ENCODE data around the gene PRRT1B. TPM values are rescaled to one million over a fixed set of nuclear protein-coding genes. Genes with fewer than 3 reads are reported as not detected.

Gene PRRT1B
- total and polyA plus RNA-seq, 2 of the 4 experiments (the other 2 are of a cell fraction), result not detected

- no peak for TF ChIP-seq USF2 (IDR thresholded peaks at IDR 0.05; ENCODE audit: low read depth, low read length)
Measured at GRCh38 chr9:131593936-131594665, 48.8 kb downstream of the PRRT1B start (continued).

- Histone ChIP-seq H3K56ac (ENCODE audit: extremely low read depth, insufficient read depth, low read length) (no peak overlapping the region), H3K27ac (ENCODE audit: insufficient read depth, low read length) (no peak overlapping the region), H2AFZ (replicated peaks; ENCODE audit: low read length, poor library complexity) (no peak overlapping the region), H2BK120ac (ENCODE audit: low read depth, low read length) (no peak overlapping the region), H2AK9ac (replicated peaks; ENCODE audit: low read depth, low read length, poor library complexity) (peak overlapping the region; percentile 10), H2BK5ac (ENCODE audit: low read depth, low read length, poor library complexity, severe bottlenecking) (no peak overlapping the region), H4K91ac (ENCODE audit: insufficient read depth, low read depth, low read length) (no peak overlapping the region), H3K4ac (ENCODE audit: low read depth, low read length) (no peak overlapping the region), H3K23ac (ENCODE audit: low read depth, low read length) (no peak overlapping the region), H3K4me3 (ENCODE audit: insufficient read depth, low read depth, low read length) (no peak overlapping the region), H4K20me1 (ENCODE audit: insufficient read depth, low read length) (no peaks in the 10 kb centered on the region; the same call in 1 of the 2 replicates), H3K4me1 (ENCODE audit: control insufficient read depth, insufficient read depth, low read length) (0 out of 2 replicates have a peak, but pooled peaks cover 3% of the 10 kb centered on the region), H3K9me3 (ENCODE audit: control insufficient read depth, insufficient read depth, low read length) (no peaks in the 10 kb centered on the region), H3K4me2 (ENCODE audit: low read depth, low read length) (no peak overlapping the region), H3K9ac (ENCODE audit: low read depth, low read length) (no peak overlapping the region), H3K18ac (ENCODE audit: low read depth, low read length) (no peak overlapping the region), H3K9me1 (ENCODE audit: insufficient read depth, low read length) (peaks cover 6% of the 10 kb centered on the region; the same call in 1 of the 2 replicates), H4K5ac (ENCODE audit: low read depth, low read length) (no peak overlapping the region), H4K8ac (ENCODE audit: low read depth in 2 of 2, low read length in 2 of 2) (no peak overlapping the region), H2BK15ac (ENCODE audit: low read depth, low read length) (no peak overlapping the region), H2BK20ac (ENCODE audit: low read depth, low read length) (no peak overlapping the region), H3K79me1 (ENCODE audit: low read depth in 1 of 2, low read length in 2 of 2) (no peaks in the 10 kb centered on the region), H3K36me3 (ENCODE audit: control insufficient read depth, insufficient read depth, low read length) (peaks cover 38% of the 10 kb centered on the region), H2AK5ac (ENCODE audit: low read depth, low read length) (no peak overlapping the region), H3K27me3 (ENCODE audit: control insufficient read depth, insufficient read depth, low read length) (no peaks in the 10 kb centered on the region), H3K14ac (replicated peaks; ENCODE audit: low read depth, low read length) (no peak overlapping the region)
- in situ Hi-C loops (cut with MboI; ENCODE audit: low sequenced_read_pairs) (loop anchor here (5.0 to 25.0 kb wide), 2 partner anchors 147 to 667 kb away; partner anchors contain the start of gene RAPGEF1), dilution Hi-C loops (cut with HindIII; ENCODE audit: low sequenced_read_pairs, unreplicated experiment) (no loop called here), intact Hi-C loops (cut with micrococcal nuclease) (loop anchor here (5.0 kb wide), 1 partner anchor 62 kb away; no protein-coding TSS in a partner anchor)
- POLR2A ChIA-PET (ENCODE audit: unreplicated experiment), result no interaction called here
- DNase-seq (no peak), ATAC-seq (ENCODE audit: low read depth) (no peak)
- TF ChIP-seq CEBPB (IDR thresholded peaks at IDR 0.05; ENCODE audit: low read depth, low read length) (no peak), SMC3 (IDR thresholded peaks at IDR 0.05; ENCODE audit: low read depth, low read length) (no peak), MAZ (IDR thresholded peaks at IDR 0.05; ENCODE audit: borderline replicate concordance, low read depth, low read length) (no peak), MXI1 (IDR thresholded peaks at IDR 0.05; ENCODE audit: borderline replicate concordance, low read depth, low read length) (no peak)
- WGBS, 2 experiments (ENCODE audit: extremely low coverage in 2 of 2, insufficient read length in 1 of 2), result 100% methylated on average over 2 of the region's 20 CpGs; no CpG with 5 or more reads in 1 of the 2 experiments
- no TSS peak for BruUV-seq (replicated peaks)
- CTCF ChIA-PET, result no interaction called here
Measured at GRCh38 chr9:131594906-131595665, 49.8 kb downstream of the PRRT1B start.

Data from IMR-90 (cell line).